CD14-positive monocyte (primary cell): Measurements from ENCODE around the gene PDLIM4. TPM values are rescaled to one million over a fixed set of nuclear protein-coding genes. Genes with fewer than 3 reads are reported as not detected.

Experiments used
- DNase-seq, 3 donors: peaks; one replicate each; pipeline ENCODE4 v3.0.0-alpha.2; 2011 to 2022
- H2AFZ ChIP-seq: 2 replicates; pipeline ENCODE4 v1.6.0; 2012; ENCODE audit warnings: mild to moderate bottlenecking, low read depth, low read length, inconsistent platforms; ENCODE audit not compliant: insufficient read depth, poor library complexity, severe bottlenecking
- H3K27ac ChIP-seq, 2 donors: 1 replicate in 1 of 2; 2 replicates in 1 of 2; pipeline ENCODE4 v1.5.1; 2012 to 2013; ENCODE audit warnings: low read length in 2 of 2, control low read depth in 1 of 2, inconsistent platforms in 1 of 2, low read depth in 1 of 2, mild to moderate bottlenecking in 1 of 2
- H3K27me3 ChIP-seq, 2 donors: one replicate each; pipeline versions ENCODE4 v1.6.0 to v1.6.1; 2011 to 2013; ENCODE audit warnings: low read length in 2 of 2; ENCODE audit not compliant: control insufficient read depth in 2 of 2, insufficient read depth in 2 of 2
- H3K36me3 ChIP-seq, 2 donors: replicated peaks in 1 of 2; 1 replicate in 1 of 2; 2 replicates in 1 of 2; pipeline versions ENCODE4 v1.5.1 to v1.6.1; 2012 to 2013; ENCODE audit warnings: low read length in 2 of 2, control low read depth in 1 of 2, inconsistent platforms in 1 of 2, mild to moderate bottlenecking in 1 of 2; ENCODE audit not compliant: insufficient read depth in 2 of 2, control insufficient read depth in 1 of 2
- H3K4me1 ChIP-seq, 2 donors: 1 replicate in 1 of 2; 2 replicates in 1 of 2; pipeline versions ENCODE4 v1.5.1 to v1.6.1; 2012 to 2013; ENCODE audit warnings: low read length in 2 of 2, control low read depth in 1 of 2, inconsistent platforms in 1 of 2, mild to moderate bottlenecking in 1 of 2, moderate library complexity in 1 of 2; ENCODE audit not compliant: insufficient read depth in 2 of 2, control insufficient read depth in 1 of 2
- H3K4me2 ChIP-seq: replicated peaks from 2 replicates; pipeline ENCODE3; 2012; ENCODE audit warnings: low read length, moderate library complexity, mild to moderate bottlenecking; ENCODE audit not compliant: poor library complexity, severe bottlenecking; ENCODE audit errors: extremely low read depth
- H3K4me3 ChIP-seq, 3 experiments: fragments of 200-600 bp in 1 of 3; sonication (generic) in 1 of 3; replicated peaks in 1 of 3; 1 replicate in 2 of 3; 2 replicates in 1 of 3; pipeline ENCODE4 v1.5.1; 2011 to 2013; ENCODE audit warnings: low read length in 3 of 3, mild to moderate bottlenecking in 3 of 3, control low read depth in 2 of 3, low read depth in 2 of 3, inconsistent platforms in 1 of 3, moderate library complexity in 1 of 3
- H3K79me2 ChIP-seq: 2 replicates; pipeline ENCODE4 v1.6.0; 2012; ENCODE audit warnings: mild to moderate bottlenecking, control low read depth, inconsistent platforms, low read length, moderate library complexity; ENCODE audit not compliant: insufficient read depth
- H3K9ac ChIP-seq: 2 replicates; pipeline ENCODE4 v1.6.0; 2017; ENCODE audit warnings: low read length, mild to moderate bottlenecking; ENCODE audit not compliant: insufficient read depth, poor library complexity, severe bottlenecking
- H3K9me3 ChIP-seq, 2 donors: replicated peaks in 1 of 2; 1 replicate in 1 of 2; 2 replicates in 1 of 2; pipeline versions ENCODE4 v1.5.1 to v1.6.1; 2012 to 2013; ENCODE audit warnings: low read length in 2 of 2, control low read depth in 1 of 2; ENCODE audit not compliant: control insufficient read depth in 1 of 2, insufficient read depth in 1 of 2
- H4K20me1 ChIP-seq: 2 replicates; pipeline ENCODE4 v1.6.0; 2012; ENCODE audit warnings: mild to moderate bottlenecking, low read length, control low read depth, moderate library complexity; ENCODE audit not compliant: insufficient read depth
- H3K27ac Mint-ChIP-seq, 7 donors: one replicate each; pipeline ENCODE4 v1.8.0; 2020; ENCODE audit warnings: mild to moderate bottlenecking in 7 of 7, mixed read lengths in 7 of 7, moderate library complexity in 6 of 7, inconsistent platforms in 2 of 7
- H3K27me3 Mint-ChIP-seq, 3 donors: one replicate each; pipeline ENCODE4 v1.8.0; 2021 to 2022; ENCODE audit warnings: low read depth in 3 of 3, mild to moderate bottlenecking in 3 of 3, mixed read lengths in 3 of 3, moderate library complexity in 3 of 3, inconsistent platforms in 1 of 3
- H3K36me3 Mint-ChIP-seq, 2 donors: one replicate each; pipeline ENCODE4 v1.8.0; 2020; ENCODE audit warnings: mixed read lengths in 2 of 2, inconsistent platforms in 1 of 2, mild to moderate bottlenecking in 1 of 2
- H3K4me1 Mint-ChIP-seq: one replicate; pipeline ENCODE4 v1.8.0; 2020; ENCODE audit warnings: mild to moderate bottlenecking, mixed read lengths
- H3K4me3 Mint-ChIP-seq, 2 donors: one replicate each; pipeline ENCODE4 v1.8.0; 2020; ENCODE audit warnings: mild to moderate bottlenecking in 2 of 2, mixed read lengths in 2 of 2, moderate library complexity in 1 of 2
- H3K9me3 Mint-ChIP-seq, 7 donors: one replicate each; pipeline ENCODE4 v1.8.0; 2020 to 2022; ENCODE audit warnings: mixed read lengths in 7 of 7, mild to moderate bottlenecking in 6 of 7, moderate library complexity in 6 of 7, inconsistent platforms in 2 of 7
- WGBS: methylation state at CpG from one replicate; pipeline ENCODE4 v1.1.5; 2013; ENCODE audit warnings: missing lambda C conversion rate; ENCODE audit not compliant: insufficient coverage; 5-methylcytosine and 5-hydroxymethylcytosine counted together
- intact Hi-C, 2 donors: fragments of 100-400 bp; cut with micrococcal nuclease; formaldehyde crosslinking; loops; one replicate each; pipeline versions ENCODE4 v1.15.0 to v1.15.1; 2023
- polyA plus RNA-seq, 3 donors: library from polyadenylated mRNA; depleted of rRNA in 1 of 3; unstranded in 2 of 3; stranded (reverse) in 1 of 3; fragments of 300-500 nt in 2 of 3; fragments of >200 nt in 1 of 3; fragmentation: Illumina TruSeq in 2 of 3; gene quantifications; 1 replicate in 2 of 3; 2 replicates in 1 of 3; pipeline ENCODE4 v1.2.3, GENCODE V29; 2012 to 2021
- TF ChIP-seq, protein P1 (sequence below): fragments of 200-600 bp; IDR thresholded peaks from one replicate; pipeline ENCODE4 v1.8.0; 2022; ENCODE audit warnings: antibody characterized with exemption, mild to moderate bottlenecking

PDLIM4 gene
- polyA plus RNA-seq, 3 donors, result not detected

DNA sequence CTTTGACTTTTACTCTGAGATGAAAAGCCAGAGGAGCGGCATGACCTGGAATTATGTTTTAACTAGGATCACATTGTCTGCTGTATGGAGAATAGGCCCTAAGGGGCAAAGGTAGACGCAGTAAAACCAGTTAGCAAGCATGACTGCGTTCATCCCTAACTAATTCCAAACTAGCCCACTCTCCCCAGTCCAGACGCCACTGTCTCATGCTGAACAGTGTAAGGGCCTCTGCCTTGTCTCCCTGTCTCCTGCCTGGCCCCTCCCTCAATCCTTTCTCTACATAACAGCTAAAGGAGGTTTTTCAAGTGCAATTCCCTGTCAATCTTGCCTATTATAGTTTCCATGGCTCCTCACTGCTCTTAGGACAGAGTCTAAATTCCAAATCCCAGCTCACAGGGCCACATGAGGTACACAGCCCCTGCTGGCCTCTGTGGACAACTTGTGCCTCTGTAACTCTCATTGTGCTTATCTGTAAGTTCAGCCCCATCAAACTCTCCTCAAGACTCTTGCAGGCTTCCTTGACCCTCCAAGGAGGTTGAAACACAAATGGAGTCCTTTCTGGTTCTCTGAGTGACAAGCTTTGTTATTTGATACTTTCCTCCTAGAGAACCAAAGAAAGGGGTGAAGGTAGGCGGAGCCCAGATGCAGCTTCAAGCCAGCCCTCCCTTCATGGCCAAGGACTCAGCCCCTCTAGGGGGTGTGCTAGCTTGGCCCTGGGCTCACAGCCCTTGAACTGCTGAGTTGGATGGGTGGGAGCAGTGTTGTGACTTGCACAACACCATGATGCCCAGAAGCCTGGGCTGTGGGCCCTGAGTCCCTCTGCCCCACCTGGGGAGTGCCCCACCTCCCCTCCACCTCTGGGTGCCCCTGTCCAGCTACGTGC is 20.7 kb downstream of the PDLIM4 start:
- TF ChIP-seq, protein P1, sequence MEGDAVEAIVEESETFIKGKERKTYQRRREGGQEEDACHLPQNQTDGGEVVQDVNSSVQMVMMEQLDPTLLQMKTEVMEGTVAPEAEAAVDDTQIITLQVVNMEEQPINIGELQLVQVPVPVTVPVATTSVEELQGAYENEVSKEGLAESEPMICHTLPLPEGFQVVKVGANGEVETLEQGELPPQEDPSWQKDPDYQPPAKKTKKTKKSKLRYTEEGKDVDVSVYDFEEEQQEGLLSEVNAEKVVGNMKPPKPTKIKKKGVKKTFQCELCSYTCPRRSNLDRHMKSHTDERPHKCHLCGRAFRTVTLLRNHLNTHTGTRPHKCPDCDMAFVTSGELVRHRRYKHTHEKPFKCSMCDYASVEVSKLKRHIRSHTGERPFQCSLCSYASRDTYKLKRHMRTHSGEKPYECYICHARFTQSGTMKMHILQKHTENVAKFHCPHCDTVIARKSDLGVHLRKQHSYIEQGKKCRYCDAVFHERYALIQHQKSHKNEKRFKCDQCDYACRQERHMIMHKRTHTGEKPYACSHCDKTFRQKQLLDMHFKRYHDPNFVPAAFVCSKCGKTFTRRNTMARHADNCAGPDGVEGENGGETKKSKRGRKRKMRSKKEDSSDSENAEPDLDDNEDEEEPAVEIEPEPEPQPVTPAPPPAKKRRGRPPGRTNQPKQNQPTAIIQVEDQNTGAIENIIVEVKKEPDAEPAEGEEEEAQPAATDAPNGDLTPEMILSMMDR, result no peak
- H3K27ac Mint-ChIP-seq, result no peak overlapping the region
- intact Hi-C loops, result loop anchor here in 1 of 2 donors (10.0 kb wide), 1 partner anchor 47 kb away; no protein-coding TSS in a partner anchor
- no peak for DNase-seq
- peaks cover 2% of the 10 kb centered on the region in 2 donors for H3K36me3 Mint-ChIP-seq
- Histone ChIP-seq H3K27me3 (no peaks in the 10 kb centered on the region), H3K4me3 (no peak overlapping the region), H3K9me3 (no peaks in the 10 kb centered on the region), H3K79me2 (no peaks in the 10 kb centered on the region), H3K27ac (no peak overlapping the region), H2AFZ (no peak overlapping the region), H3K9ac (no peak overlapping the region), H3K36me3 (no peaks in the 10 kb centered on the region), H4K20me1 (peaks cover 6% of the 10 kb centered on the region), H3K4me1 (peaks cover 16 to 30% of the 10 kb centered on the region in 2 donors), H3K4me2 (no peak overlapping the region)
- H3K27me3 Mint-ChIP-seq, result peaks cover 0 to 4% (median 3%) of the 10 kb centered on the region in 3 donors
- H3K4me3 Mint-ChIP-seq, result no peak overlapping the region
- WGBS, result 89% methylated on average over 3 of the region's 6 CpGs
- H3K9me3 Mint-ChIP-seq, result peaks cover 0 to 11% (median 4%) of the 10 kb centered on the region in 7 donors
- peaks cover 32% of the 10 kb centered on the region for H3K4me1 Mint-ChIP-seq

DNA sequence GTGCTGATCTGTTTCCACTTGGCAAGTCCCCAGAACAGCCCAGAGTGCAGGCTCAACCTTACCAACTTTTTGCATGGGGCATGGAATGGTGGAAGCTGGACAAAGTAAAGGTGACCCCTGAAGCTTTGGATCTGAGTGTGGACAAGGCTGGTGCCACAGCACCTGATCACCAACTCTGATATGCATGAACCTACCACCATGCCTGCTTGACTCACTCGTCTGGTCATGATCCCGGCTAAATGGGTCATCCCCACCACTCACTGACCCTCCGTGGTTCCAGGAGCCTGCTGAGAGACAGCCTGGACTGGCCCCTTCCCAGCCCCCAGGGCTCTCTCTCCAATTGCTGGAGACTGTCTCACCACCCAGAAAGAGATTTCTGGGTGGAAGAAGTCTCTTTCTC is 22.3 kb downstream of the PDLIM4 start:
- no peaks in the 10 kb centered on the region for H3K27me3 ChIP-seq

More for the DNA sequence above, 22.3 kb downstream of the PDLIM4 start:
- Histone ChIP-seq H3K4me2 (no peak overlapping the region), H3K9me3 (no peaks in the 10 kb centered on the region), H3K79me2 (no peaks in the 10 kb centered on the region), H3K36me3 (no peaks in the 10 kb centered on the region), H3K4me3 (no peak overlapping the region), H3K9ac (no peak overlapping the region), H3K27ac (peak overlapping the region; percentile 6 to 26), H3K4me1 (peaks cover 16 to 30% of the 10 kb centered on the region in 2 donors), H2AFZ (no peak overlapping the region), H4K20me1 (peaks cover 20% of the 10 kb centered on the region)
- peaks cover 0 to 4% (median 2%) of the 10 kb centered on the region in 3 donors for H3K27me3 Mint-ChIP-seq
- peaks cover 0 to 2% of the 10 kb centered on the region in 2 donors for H3K36me3 Mint-ChIP-seq
- no peak overlapping the region for H3K4me3 Mint-ChIP-seq
- intact Hi-C loops, result loop anchor here in 1 of 2 donors (10.0 kb wide), 1 partner anchor 45 kb away; no protein-coding TSS in a partner anchor
- no peak for DNase-seq
- no CpG with 5 or more reads among the region's 3 CpGs for WGBS
- peak overlapping the region in 5 of 7 donors; percentile 62 to 86 (median 80) for H3K27ac Mint-ChIP-seq
- H3K9me3 Mint-ChIP-seq, result peaks cover 0 to 11% (median 4%) of the 10 kb centered on the region in 7 donors
- peaks cover 31% of the 10 kb centered on the region for H3K4me1 Mint-ChIP-seq
- TF ChIP-seq, protein P1, result no peak
